Effector memory CD4-positive, alpha-beta T cell (primary cell): ENCODE data around the gene MVD.
"Not testable (repeated sequence)": the region's sequence is repeated elsewhere in the genome, so short reads cannot be mapped to it uniquely, and the experiment has no call there.

Source experiments
- DNase-seq, 3 donors: peaks; one replicate each; pipeline ENCODE4 v3.0.0-alpha.2; 2020
- H3K27ac ChIP-seq: 2 replicates; pipeline ENCODE4 v1.7.0; 2013; ENCODE audit warnings: mild to moderate bottlenecking, low read length, moderate library complexity; ENCODE audit not compliant: insufficient read depth, poor library complexity, severe bottlenecking
- H3K27me3 ChIP-seq: replicated peaks from 2 replicates; pipeline ENCODE4 v1.7.0; 2013; ENCODE audit warnings: mild to moderate bottlenecking, low read length; ENCODE audit not compliant: insufficient read depth, control insufficient read depth, poor library complexity, severe bottlenecking
- H3K36me3 ChIP-seq: 2 replicates; pipeline ENCODE4 v1.7.0; 2013; ENCODE audit warnings: mild to moderate bottlenecking, low read length, moderate library complexity; ENCODE audit not compliant: control insufficient read depth, insufficient read depth
- H3K4me1 ChIP-seq: 2 replicates; pipeline ENCODE4 v1.7.0; 2013; ENCODE audit warnings: low read length, mild to moderate bottlenecking; ENCODE audit not compliant: control insufficient read depth, insufficient read depth, poor library complexity, severe bottlenecking
- H3K4me3 ChIP-seq: 2 replicates; pipeline ENCODE4 v1.7.0; 2013; ENCODE audit warnings: low read length, low read depth, mild to moderate bottlenecking; ENCODE audit not compliant: insufficient read depth, poor library complexity, severe bottlenecking
- H3K9me3 ChIP-seq: 2 replicates; pipeline ENCODE4 v1.7.0; 2013; ENCODE audit warnings: mild to moderate bottlenecking, low read length, moderate library complexity; ENCODE audit not compliant: control insufficient read depth

MVD gene

DNA sequence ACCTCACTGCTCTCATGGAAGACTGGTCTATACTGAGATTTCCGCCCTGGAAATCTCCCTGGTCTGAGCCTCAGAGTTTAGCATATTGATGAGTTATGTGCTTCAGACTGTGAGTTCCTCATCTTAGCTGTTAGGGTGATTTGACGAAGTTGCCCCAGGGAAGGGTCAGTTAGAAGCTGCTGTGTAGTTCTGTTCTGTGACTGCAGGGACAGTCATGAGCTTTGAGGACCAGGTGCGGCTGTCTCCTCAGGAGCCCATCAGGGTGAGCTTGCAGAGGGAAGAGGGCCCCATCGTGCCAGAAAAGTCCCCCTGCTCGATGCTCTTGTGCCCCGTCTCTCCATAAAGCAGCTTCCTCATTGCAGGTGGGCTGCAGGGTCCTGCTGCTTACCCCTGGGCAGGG is 52.8 kb downstream of the MVD start:
- peaks cover 62% of the 10 kb centered on the region for H3K36me3 ChIP-seq
- DNase-seq: no peak
- H3K27me3 ChIP-seq: no peaks in the 10 kb centered on the region
- H3K4me1 ChIP-seq: no peaks in the 10 kb centered on the region
- no peaks in the 10 kb centered on the region for H3K9me3 ChIP-seq
- no peak overlapping the region for H3K27ac ChIP-seq
- no peak overlapping the region for H3K4me3 ChIP-seq

DNA sequence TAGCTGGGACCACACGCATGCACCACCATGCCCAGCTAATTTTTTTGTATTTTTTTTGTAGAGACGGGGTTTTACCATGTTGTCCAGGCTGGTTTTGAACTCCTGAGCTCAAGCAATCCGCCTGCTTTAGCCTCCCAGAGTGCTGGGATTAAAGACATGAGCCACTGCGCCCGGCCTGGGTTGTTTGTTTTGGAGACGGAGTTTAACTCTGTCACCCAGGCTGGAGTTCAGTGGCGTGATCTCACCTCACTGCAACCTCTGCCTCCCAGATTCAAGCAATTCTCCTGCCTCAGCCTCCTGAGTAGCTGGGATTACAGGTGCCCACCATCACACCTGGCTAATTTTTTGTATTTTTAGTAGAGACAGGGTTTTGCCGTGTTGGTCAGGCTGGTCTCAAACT is 53.5 kb downstream of the MVD start:
- DNase-seq, H3K9me3 ChIP-seq, H3K27me3 ChIP-seq, H3K4me1 ChIP-seq, H3K4me3 ChIP-seq, H3K27ac ChIP-seq: not testable (repeated sequence)
- H3K36me3 ChIP-seq: peaks cover 59% of the 10 kb centered on the region

DNA sequence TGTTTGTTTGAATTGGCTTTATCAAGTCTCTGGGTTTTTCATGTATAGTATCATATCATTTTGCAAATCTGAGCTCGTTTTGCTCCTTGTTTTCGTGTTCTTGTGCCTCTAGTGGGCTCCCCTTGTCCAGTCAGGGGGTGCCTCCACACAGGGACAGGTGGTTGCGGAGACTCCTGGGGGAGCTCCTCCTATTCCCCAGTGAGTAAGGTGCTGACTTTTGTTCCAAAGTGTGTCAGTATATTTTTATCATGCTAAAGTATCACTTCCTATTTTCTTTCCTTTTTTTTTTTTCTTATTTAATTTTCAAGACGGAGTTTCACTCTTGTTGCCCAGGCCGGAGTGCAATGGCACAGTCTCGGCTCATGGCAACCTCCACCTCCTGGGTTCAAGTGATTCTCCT is 54.8 kb downstream of the MVD start:
- Histone ChIP-seq H3K9me3 (no peaks in the 10 kb centered on the region), H3K36me3 (peaks cover 54% of the 10 kb centered on the region), H3K27ac (no peak overlapping the region), H3K4me3 (no peak overlapping the region), H3K4me1 (no peaks in the 10 kb centered on the region), H3K27me3 (no peaks in the 10 kb centered on the region)
- no peak for DNase-seq

DNA sequence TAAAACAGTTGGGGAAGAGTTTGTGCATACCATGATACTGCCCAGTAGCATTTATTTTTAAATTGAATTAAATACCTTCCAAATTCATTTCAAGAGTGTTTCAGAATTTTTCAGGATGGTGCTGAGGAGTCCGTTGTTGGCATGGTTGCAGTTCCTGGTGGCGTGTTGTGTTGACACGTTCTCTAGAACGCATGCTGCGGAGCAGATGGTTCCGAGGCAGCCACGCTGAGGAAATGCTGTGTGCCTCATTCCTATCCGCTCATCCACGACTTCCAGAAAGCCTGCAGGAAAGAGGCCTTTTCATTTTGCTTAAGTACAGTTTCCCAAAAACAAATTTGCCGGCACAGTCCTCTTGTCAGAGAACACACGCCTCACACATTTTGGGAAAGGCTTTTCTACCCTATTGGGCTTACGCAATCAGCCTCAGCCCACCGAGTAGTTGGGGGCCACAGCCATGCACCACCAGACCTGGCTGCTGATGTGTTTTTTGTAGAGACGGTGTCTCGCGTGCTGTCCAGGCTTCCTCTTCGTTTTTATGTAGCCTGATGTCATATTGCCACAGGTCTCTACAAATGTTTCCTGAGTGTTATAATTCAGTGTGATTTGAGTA is 56.6 kb downstream of the MVD start:
- Histone ChIP-seq H3K27ac (no peak overlapping the region), H3K9me3 (no peaks in the 10 kb centered on the region), H3K36me3 (peaks cover 56% of the 10 kb centered on the region), H3K4me3 (no peak overlapping the region), H3K27me3 (no peaks in the 10 kb centered on the region), H3K4me1 (no peaks in the 10 kb centered on the region)
- DNase-seq: no peak

DNA sequence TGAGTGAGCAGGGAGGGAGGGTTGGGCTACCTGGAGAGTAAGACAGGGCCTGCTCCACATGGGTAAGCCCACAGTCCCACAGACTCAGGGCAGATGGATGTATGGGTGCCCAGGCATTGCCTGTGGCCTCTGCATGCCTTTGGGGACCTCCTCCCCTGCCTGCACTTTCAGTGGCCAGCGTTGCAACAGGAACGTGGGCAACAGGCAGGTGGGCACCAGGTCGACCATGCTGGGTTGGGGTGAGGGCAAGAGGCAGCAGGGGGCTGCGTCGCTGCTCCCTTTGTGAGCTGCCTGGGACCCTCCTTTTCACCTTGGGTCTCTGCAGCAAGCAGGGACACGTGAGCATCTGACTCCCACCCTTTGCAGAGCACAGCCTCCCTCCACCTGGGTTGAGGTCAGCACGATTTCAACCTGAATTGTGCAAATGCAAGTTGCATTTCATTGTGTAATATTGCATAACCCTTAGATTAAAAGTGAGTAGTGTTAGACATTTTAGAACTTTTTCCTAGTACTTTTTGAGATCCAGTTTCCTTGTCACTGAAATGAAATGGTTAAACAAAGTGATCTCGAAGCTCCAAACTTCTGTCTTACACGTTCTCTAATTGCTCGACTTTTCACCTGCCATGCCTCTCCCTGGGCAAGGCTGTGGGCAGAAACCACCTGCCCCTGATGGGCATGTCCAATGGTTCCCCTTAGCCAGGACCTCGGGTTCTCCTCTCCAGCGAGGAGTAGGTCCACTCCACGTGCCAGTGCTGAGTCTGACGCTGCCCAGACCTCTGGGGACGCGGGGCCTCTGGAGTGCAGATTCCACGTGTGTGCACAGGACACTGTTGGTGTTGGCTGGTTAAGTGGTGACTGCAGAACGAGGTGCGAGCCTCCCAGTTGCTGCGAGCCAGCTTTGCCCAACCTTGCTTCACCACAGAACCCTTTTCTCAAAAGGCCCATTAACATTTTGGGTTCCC is 57.4 kb downstream of the MVD start:
- no peak overlapping the region for H3K27ac ChIP-seq
- H3K27me3 ChIP-seq: no peaks in the 10 kb centered on the region
- peaks cover 55% of the 10 kb centered on the region for H3K36me3 ChIP-seq
- H3K4me3 ChIP-seq: no peak overlapping the region
- no peaks in the 10 kb centered on the region for H3K9me3 ChIP-seq
- DNase-seq: no peak
- H3K4me1 ChIP-seq: no peaks in the 10 kb centered on the region

DNA sequence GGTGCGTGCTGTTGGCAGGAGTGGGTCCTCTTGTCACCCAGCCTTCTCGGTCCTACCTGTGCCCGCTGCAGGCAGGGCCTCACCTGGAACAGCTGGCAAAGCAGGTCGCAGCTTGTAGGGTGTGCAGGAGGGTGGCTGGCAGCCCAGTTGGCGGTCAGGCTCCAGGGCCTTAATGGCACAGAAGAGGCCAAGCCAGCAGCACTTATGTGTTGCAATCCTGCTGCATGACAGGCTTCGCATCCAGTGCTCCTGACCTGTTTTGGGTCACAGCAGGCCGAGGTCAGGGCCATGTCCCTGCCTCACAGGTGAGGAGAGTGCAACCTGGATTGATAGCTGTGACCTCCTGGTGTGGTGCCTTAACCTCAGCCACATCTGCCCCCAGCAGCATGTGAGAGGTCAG is 60.8 kb downstream of the MVD start:
- H3K4me1 ChIP-seq: no peaks in the 10 kb centered on the region
- no peak overlapping the region for H3K4me3 ChIP-seq
- no peaks in the 10 kb centered on the region for H3K27me3 ChIP-seq
- no peaks in the 10 kb centered on the region for H3K9me3 ChIP-seq
- peaks cover 67% of the 10 kb centered on the region for H3K36me3 ChIP-seq
- DNase-seq: no peak
- H3K27ac ChIP-seq: no peak overlapping the region
